GM21390 (cell line): ENCODE results near the gene USB1.

Source experiments
- ATAC-seq: cut with Tn5 transposase; IDR thresholded peaks from one replicate; pipeline ENCODE4 v1.9.1; 2021; ENCODE audit not compliant: unreplicated experiment

The USB1 gene

GRCh38 chr16:58030136-58030840 lies 29.1 kb downstream of the USB1 start:
- no peak for ATAC-seq

GRCh38 chr16:58031016-58031800 lies 30.0 kb downstream of the USB1 start:
- ATAC-seq = no peak

GRCh38 chr16:58032710-58033293 lies 31.6 kb downstream of the USB1 start:
- ATAC-seq = no peak

GRCh38 chr16:58034128-58034685 lies 33.0 kb downstream of the USB1 start:
- ATAC-seq = no peak

GRCh38 chr16:58034774-58035173 lies 33.6 kb downstream of the USB1 start:
- ATAC-seq = no peak

GRCh38 chr16:58035356-58036170 lies 34.4 kb downstream of the USB1 start:
- ATAC-seq = no peak

GRCh38 chr16:58036943-58037342 lies 35.7 kb downstream of the USB1 start:
- no peak for ATAC-seq

- no peak for ATAC-seq
These were observed 36.3 kb downstream of the USB1 start for GRCh38 chr16:58037365-58038057.

GRCh38 chr16:58038219-58038641 lies 37.0 kb downstream of the USB1 start:
- no peak for ATAC-seq

- no peak for ATAC-seq
These were observed 38.8 kb downstream of the USB1 start for GRCh38 chr16:58039829-58040495.

- no peak for ATAC-seq
These were observed 39.3 kb downstream of the USB1 start for GRCh38 chr16:58040496-58040846.

GRCh38 chr16:58040945-58041627 lies 39.9 kb downstream of the USB1 start:
- no peak for ATAC-seq

- ATAC-seq = no peak
These were observed 40.4 kb downstream of the USB1 start for GRCh38 chr16:58041628-58041955.

- no peak for ATAC-seq
These were observed 41.0 kb downstream of the USB1 start for GRCh38 chr16:58042001-58042885.

GRCh38 chr16:58042886-58043515 lies 41.8 kb downstream of the USB1 start:
- no peak for ATAC-seq

- no peak for ATAC-seq
These were observed 42.5 kb downstream of the USB1 start for GRCh38 chr16:58043571-58044155.

- no peak for ATAC-seq
These were observed 43.2 kb downstream of the USB1 start for GRCh38 chr16:58044266-58045019.
